K562 (cell line): Measurements from ENCODE around the gene BCL2L1. TPM values are rescaled to one million over a fixed set of nuclear protein-coding genes. Genes with fewer than 3 reads are reported as not detected.

Experiments
- AFF1 ChIP-seq, 2 experiments: fragments of 450-650 bp; IDR thresholded peaks; 2 replicates each; pipeline ENCODE4 v1.6.1; 2018; ENCODE audit warnings: mild to moderate bottlenecking in 2 of 2, low read depth in 1 of 2; ENCODE audit not compliant: partially characterized antibody in 2 of 2
- AFF4 ChIP-seq: sonication (generic); formaldehyde crosslinking; IDR thresholded peaks from 2 replicates; pipeline ENCODE4 v1.8.0; 2023; ENCODE audit warnings: mild to moderate bottlenecking, missing genetic modification reagents
- ARNT ChIP-seq, 2 experiments: fragments of 450-650 bp; IDR thresholded peaks; 2 replicates each; pipeline ENCODE4 v1.6.1; 2016; ENCODE audit warnings: mild to moderate bottlenecking in 1 of 2
- ATF4 ChIP-seq: fragments of 450-650 bp; formaldehyde crosslinking; IDR thresholded peaks from 2 replicates; pipeline ENCODE4 v1.4.0; 2022; ENCODE audit warnings: mild to moderate bottlenecking, moderate library complexity
- CLOCK ChIP-seq: fragments of 250-450 bp; sonication (Bioruptor Pico); IDR thresholded peaks from 2 replicates; pipeline ENCODE4 v1.4.0; 2020; ENCODE audit warnings: mild to moderate bottlenecking, moderate library complexity, borderline replicate concordance
- CTCFL ChIP-seq: IDR thresholded peaks from 2 replicates; pipeline ENCODE4 v1.6.1; 2011; ENCODE audit warnings: borderline replicate concordance, low read depth, mild to moderate bottlenecking, moderate library complexity, low read length; ENCODE audit not compliant: insufficient read depth, poor library complexity, severe bottlenecking
- GABPB2 ChIP-seq: fragments of 250-450 bp; sonication (Bioruptor Pico); conservative IDR thresholded peaks from 2 replicates; pipeline ENCODE4 v1.5.1; 2021; ENCODE audit warnings: mild to moderate bottlenecking
- MTA3 ChIP-seq: fragments of 450-650 bp; formaldehyde crosslinking; IDR thresholded peaks from 2 replicates; pipeline ENCODE4 v1.6.1; 2017; ENCODE audit warnings: mild to moderate bottlenecking, borderline replicate concordance
- NONO ChIP-seq, 2 experiments: fragments of 200-400 bp in 1 of 2; fragments of 450-650 bp in 1 of 2; formaldehyde crosslinking in 1 of 2; IDR thresholded peaks; 2 replicates each; pipeline ENCODE4 v1.6.1; 2017; ENCODE audit warnings: low read depth in 2 of 2, mild to moderate bottlenecking in 2 of 2, moderate library complexity in 2 of 2, low read length in 1 of 2
- STAT5A ChIP-seq: IDR thresholded peaks from 2 replicates; pipeline ENCODE4 v1.6.1; 2012; ENCODE audit warnings: low read length, inconsistent platforms, borderline replicate concordance
- ZNF57 ChIP-seq: fragments of 450-650 bp; formaldehyde crosslinking; IDR thresholded peaks from 2 replicates; pipeline ENCODE4 v1.4.0; 2020; ENCODE audit warnings: mild to moderate bottlenecking, moderate library complexity
- polyA plus RNA-seq, 8 experiments: library from polyadenylated mRNA; depleted of rRNA in 4 of 8; stranded (reverse) in 5 of 8; unstranded in 3 of 8; fragments of >200 nt; fragmentation: Nextera tagmentation in 2 of 8; fragmentation: Illumina TruSeq in 1 of 8; extraction: Ambion mirVana in 2 of 8; extraction: Trizol in 1 of 8; gene quantifications; 2 replicates each; pipeline versions ENCODE4 v1.2.1 to v1.2.3, GENCODE V29; 2011 to 2014; ENCODE audit warnings: inconsistent platforms in 1 of 8, missing spikeins in 1 of 8
- total RNA-seq, 7 experiments: library from RNA; depleted of rRNA in 6 of 7; stranded (reverse); fragments of >200 nt in 6 of 7; fragmentation: Illumina TruSeq in 2 of 7; extraction: Trizol in 2 of 7; gene quantifications; 2 replicates each; pipeline versions ENCODE4 v1.2.1 to v1.2.3, GENCODE V29; 2011 to 2021; ENCODE audit warnings: low replicate concordance in 1 of 7

BCL2L1 gene
- total and polyA plus RNA-seq, 9 of the 15 experiments (the other 6 are each of a cell fraction or from before 2014, with no cell fraction given) = 3.3 to 182 (median 120) TPM

GRCh38 chr20:31661625-31662371, 60.9 kb downstream of the BCL2L1 start (continued):
- TF ChIP-seq AFF4 (CRISPR knock-in tag) (peak; percentile 50; the same call in 1 of the 2 replicates), MTA3 (peak; percentile 81; the same call in 1 of the 2 replicates), NONO (IDR thresholded peaks at IDR 0.05; ENCODE audit: low read depth in 2 of 2, low read length in 1 of 2) (peak in 1 of 2 experiments; percentile 51; a peak in 1 of 4 replicates), ARNT (IDR thresholded peaks at IDR 0.05) (no peak), AFF1 (IDR thresholded peaks at IDR 0.05; ENCODE audit: low read depth in 1 of 2, partially characterized antibody in 2 of 2) (no peak), CTCFL (peak; percentile 85), ZNF57 (CRISPR knock-in tag) (0 out of 2 replicates have a peak, but pooled peaks have one; percentile 19), STAT5A (no peak), GABPB2 (0 out of 2 replicates have a peak, but pooled peaks have one; percentile 52), ATF4 (CRISPR knock-in tag) (peak; percentile 65), CLOCK (CRISPR knock-in tag) (no peak; the same call in 1 of the 2 replicates)
